Karpas-422 (cell line): Measurements from ENCODE around the gene PLXNC1. TPM values are rescaled to one million over a fixed set of nuclear protein-coding genes. Genes with fewer than 3 reads are reported as not detected.

Source experiments
- DNase-seq: peaks from one replicate; pipeline ENCODE4 v3.0.0-alpha.2; 2015
- H2AFZ ChIP-seq: fragments of 200-600 bp; sonication (generic); 2 replicates; pipeline ENCODE4 v1.6.1; 2014; ENCODE audit warnings: antibody characterized with exemption, low read length, mixed read lengths
- H3K27ac ChIP-seq: fragments of 200-600 bp; sonication (generic); 2 replicates; pipeline ENCODE4 v1.5.1; 2014; ENCODE audit warnings: mild to moderate bottlenecking, low read length, moderate library complexity
- H3K27me3 ChIP-seq: fragments of 200-600 bp; sonication (generic); 2 replicates; pipeline ENCODE4 v1.6.1; 2014; ENCODE audit warnings: low read length, mixed read lengths
- H3K36me3 ChIP-seq: fragments of 200-600 bp; sonication (generic); 2 replicates; pipeline ENCODE4 v1.6.1; 2014; ENCODE audit warnings: low read length, mixed read lengths; ENCODE audit not compliant: insufficient read depth
- H3K4me1 ChIP-seq: fragments of 200-600 bp; sonication (generic); 2 replicates; pipeline ENCODE4 v1.6.1; 2014; ENCODE audit warnings: mild to moderate bottlenecking, low read length, mixed read lengths
- H3K4me2 ChIP-seq: fragments of 200-600 bp; sonication (generic); 2 replicates; pipeline ENCODE4 v1.6.1; 2014; ENCODE audit warnings: low read length, low read depth, mild to moderate bottlenecking; ENCODE audit not compliant: poor library complexity, severe bottlenecking
- H3K4me3 ChIP-seq: fragments of 200-600 bp; sonication (generic); 2 replicates; pipeline ENCODE4 v1.5.1; 2014; ENCODE audit warnings: mild to moderate bottlenecking, antibody characterized with exemption, low read length, mixed read lengths
- H3K79me2 ChIP-seq: fragments of 200-600 bp; sonication (generic); 2 replicates; pipeline ENCODE4 v1.6.1; 2014; ENCODE audit warnings: mild to moderate bottlenecking, low read length, mixed read lengths
- H3K9ac ChIP-seq: fragments of 200-600 bp; sonication (generic); 2 replicates; pipeline ENCODE4 v1.6.0; 2014; ENCODE audit warnings: low read length
- H3K9me2 ChIP-seq: fragments of 200-600 bp; sonication (generic), shearing (Covaris generic); replicated peaks from 2 replicates; pipeline ENCODE4 v1.6.0; 2014; ENCODE audit warnings: mild to moderate bottlenecking, low read length, moderate library complexity; ENCODE audit not compliant: insufficient read depth
- H3K9me3 ChIP-seq: fragments of 300-700, 200-600 bp; sonication (generic); 2 replicates; pipeline ENCODE4 v1.6.1; 2014; ENCODE audit warnings: low read length, mixed read lengths
- H4K20me1 ChIP-seq: fragments of 200-600 bp; sonication (generic); 2 replicates; pipeline ENCODE4 v1.6.1; 2014; ENCODE audit warnings: mild to moderate bottlenecking, antibody characterized with exemption, low read length, low read depth; ENCODE audit not compliant: insufficient read depth
- total RNA-seq: library from RNA; depleted of rRNA; stranded (reverse); fragments of >200 nt; shearing (Covaris generic); gene quantifications from 2 replicates; pipeline ENCODE4 v1.2.3, GENCODE V29; 2014; ENCODE audit warnings: low replicate concordance

Gene PLXNC1
- total RNA-seq, 1 experiment from 2014 or later = 11.9 TPM

- H3K4me3 ChIP-seq = peak overlapping the region; percentile 23
- DNase-seq = peak; percentile 96
- peak overlapping the region; percentile 61 for H3K4me2 ChIP-seq
Observed at GRCh38 chr12:94240171-94240570, 91.8 kb downstream of the PLXNC1 start.

GRCh38 chr12:94242901-94243300 is 94.5 kb downstream of the PLXNC1 start:
- Histone ChIP-seq H3K27ac (no peak overlapping the region), H3K4me3 (no peak overlapping the region), H3K4me1 (peaks cover 56% of the 10 kb centered on the region), H4K20me1 (peaks cover 4% of the 10 kb centered on the region; the same call in 1 of the 2 replicates), H3K9me3 (no peaks in the 10 kb centered on the region), H3K27me3 (no peaks in the 10 kb centered on the region), H2AFZ (no peak overlapping the region), H3K4me2 (no peak overlapping the region), H3K36me3 (no peaks in the 10 kb centered on the region), H3K9ac (no peak overlapping the region), H3K79me2 (no peaks in the 10 kb centered on the region), H3K9me2 (no peaks in the 10 kb centered on the region)
- no peak for DNase-seq

More at GRCh38 chr12:94240171-94240570, 91.8 kb downstream of the PLXNC1 start:
- Histone ChIP-seq H3K9me2 (no peaks in the 10 kb centered on the region), H3K4me1 (peaks cover 71% of the 10 kb centered on the region), H3K79me2 (no peaks in the 10 kb centered on the region), H3K9ac (no peak overlapping the region), H4K20me1 (peaks cover 8% of the 10 kb centered on the region; the same call in 1 of the 2 replicates), H2AFZ (no peak overlapping the region), H3K36me3 (no peaks in the 10 kb centered on the region), H3K9me3 (no peaks in the 10 kb centered on the region), H3K27me3 (no peaks in the 10 kb centered on the region), H3K27ac (no peak overlapping the region)

GRCh38 chr12:94244165-94245133 is 96.1 kb downstream of the PLXNC1 start:
- Histone ChIP-seq H3K4me1 (peaks cover 44% of the 10 kb centered on the region), H3K9me3 (no peaks in the 10 kb centered on the region), H3K4me2 (peak overlapping the region; percentile 22), H3K4me3 (no peak overlapping the region), H3K27me3 (no peaks in the 10 kb centered on the region), H3K9ac (no peak overlapping the region), H3K27ac (no peak overlapping the region), H3K9me2 (no peaks in the 10 kb centered on the region), H3K79me2 (no peaks in the 10 kb centered on the region), H2AFZ (no peak overlapping the region), H3K36me3 (no peaks in the 10 kb centered on the region), H4K20me1 (peaks cover 4% of the 10 kb centered on the region; the same call in 1 of the 2 replicates)
- no peak for DNase-seq

GRCh38 chr12:94245631-94246383 is 97.4 kb downstream of the PLXNC1 start:
- Histone ChIP-seq H3K27me3 (no peaks in the 10 kb centered on the region), H3K4me1 (peaks cover 30% of the 10 kb centered on the region), H3K4me3 (no peak overlapping the region), H3K9me2 (no peaks in the 10 kb centered on the region), H3K9me3 (no peaks in the 10 kb centered on the region), H2AFZ (no peak overlapping the region), H3K4me2 (no peak overlapping the region), H3K27ac (no peak overlapping the region), H3K9ac (no peak overlapping the region), H3K79me2 (no peaks in the 10 kb centered on the region), H3K36me3 (no peaks in the 10 kb centered on the region), H4K20me1 (no peaks in the 10 kb centered on the region)
- no peak for DNase-seq

GRCh38 chr12:94247246-94247645 is 98.9 kb downstream of the PLXNC1 start:
- no peak overlapping the region for H2AFZ ChIP-seq
- H3K4me1 ChIP-seq = peaks cover 21% of the 10 kb centered on the region
- H3K9ac ChIP-seq = no peak overlapping the region
- no peaks in the 10 kb centered on the region for H3K36me3 ChIP-seq
- H4K20me1 ChIP-seq = no peaks in the 10 kb centered on the region
- H3K4me2 ChIP-seq = no peak overlapping the region
- H3K9me3 ChIP-seq = no peaks in the 10 kb centered on the region
- no peaks in the 10 kb centered on the region for H3K79me2 ChIP-seq
- no peaks in the 10 kb centered on the region for H3K27me3 ChIP-seq
- no peaks in the 10 kb centered on the region for H3K9me2 ChIP-seq
- no peak for DNase-seq
- no peak overlapping the region for H3K4me3 ChIP-seq
- H3K27ac ChIP-seq = no peak overlapping the region

- Histone ChIP-seq H3K4me1 (peaks cover 14% of the 10 kb centered on the region), H3K79me2 (no peaks in the 10 kb centered on the region), H3K9me3 (no peaks in the 10 kb centered on the region), H2AFZ (no peak overlapping the region), H3K27me3 (no peaks in the 10 kb centered on the region), H3K36me3 (no peaks in the 10 kb centered on the region), H3K9ac (no peak overlapping the region), H3K4me2 (no peak overlapping the region), H3K27ac (no peak overlapping the region), H3K9me2 (no peaks in the 10 kb centered on the region), H4K20me1 (no peaks in the 10 kb centered on the region), H3K4me3 (no peak overlapping the region)
- no peak for DNase-seq
Observed at GRCh38 chr12:94248582-94248981, 100.2 kb downstream of the PLXNC1 start.

- Histone ChIP-seq H3K4me1 (no peaks in the 10 kb centered on the region), H3K9me2 (no peaks in the 10 kb centered on the region), H4K20me1 (no peaks in the 10 kb centered on the region), H3K27me3 (no peaks in the 10 kb centered on the region), H3K27ac (no peak overlapping the region), H3K36me3 (no peaks in the 10 kb centered on the region), H2AFZ (no peak overlapping the region), H3K79me2 (no peaks in the 10 kb centered on the region), H3K9me3 (no peaks in the 10 kb centered on the region), H3K9ac (no peak overlapping the region), H3K4me3 (no peak overlapping the region), H3K4me2 (no peak overlapping the region)
- no peak for DNase-seq
Observed at GRCh38 chr12:94250130-94250529, 101.8 kb downstream of the PLXNC1 start.

GRCh38 chr12:94254270-94254669 is 105.9 kb downstream of the PLXNC1 start:
- Histone ChIP-seq H3K27ac (no peak overlapping the region), H3K4me1 (peaks cover 12% of the 10 kb centered on the region), H4K20me1 (no peaks in the 10 kb centered on the region), H3K9ac (no peak overlapping the region), H3K36me3 (no peaks in the 10 kb centered on the region), H3K9me2 (no peaks in the 10 kb centered on the region), H3K4me2 (no peak overlapping the region), H3K9me3 (no peaks in the 10 kb centered on the region), H2AFZ (no peak overlapping the region), H3K4me3 (no peak overlapping the region), H3K27me3 (no peaks in the 10 kb centered on the region), H3K79me2 (no peaks in the 10 kb centered on the region)
- no peak for DNase-seq
